22Rv1 (cell line): ENCODE measurements around the gene ADIRF.

Source experiments
- ZFX ChIP-seq: fragments of 450-650 bp; IDR thresholded peaks from 2 replicates; pipeline ENCODE4 v1.6.1; 2017; ENCODE audit warnings: antibody characterized with exemption, borderline replicate concordance
- TF ChIP-seq, protein P1 (sequence below): fragments of 450-650 bp; IDR thresholded peaks from 2 replicates; pipeline ENCODE4 v1.5.1; 2017; ENCODE audit warnings: mild to moderate bottlenecking

DNA sequence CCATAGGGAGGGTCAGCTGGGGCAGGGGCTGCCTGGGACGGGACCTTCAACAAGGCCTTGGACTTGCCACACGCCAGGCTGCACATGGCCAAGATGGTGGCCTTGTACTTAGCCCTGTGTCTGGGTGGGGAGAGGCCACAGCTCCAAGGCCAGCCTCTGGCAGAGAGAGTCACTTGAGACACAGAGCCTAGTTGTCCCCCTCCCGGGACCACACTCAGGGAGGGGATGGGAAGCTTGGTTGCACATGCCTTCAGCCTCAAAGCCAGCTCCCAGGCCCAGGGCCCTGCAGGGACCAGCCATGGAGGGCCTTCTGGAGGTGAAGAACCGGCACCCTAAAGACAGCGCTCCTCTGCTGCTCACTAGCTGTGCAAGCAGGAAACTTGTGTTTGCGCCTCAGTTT is 27.6 kb upstream of the ADIRF start:
- TF ChIP-seq, protein P1, sequence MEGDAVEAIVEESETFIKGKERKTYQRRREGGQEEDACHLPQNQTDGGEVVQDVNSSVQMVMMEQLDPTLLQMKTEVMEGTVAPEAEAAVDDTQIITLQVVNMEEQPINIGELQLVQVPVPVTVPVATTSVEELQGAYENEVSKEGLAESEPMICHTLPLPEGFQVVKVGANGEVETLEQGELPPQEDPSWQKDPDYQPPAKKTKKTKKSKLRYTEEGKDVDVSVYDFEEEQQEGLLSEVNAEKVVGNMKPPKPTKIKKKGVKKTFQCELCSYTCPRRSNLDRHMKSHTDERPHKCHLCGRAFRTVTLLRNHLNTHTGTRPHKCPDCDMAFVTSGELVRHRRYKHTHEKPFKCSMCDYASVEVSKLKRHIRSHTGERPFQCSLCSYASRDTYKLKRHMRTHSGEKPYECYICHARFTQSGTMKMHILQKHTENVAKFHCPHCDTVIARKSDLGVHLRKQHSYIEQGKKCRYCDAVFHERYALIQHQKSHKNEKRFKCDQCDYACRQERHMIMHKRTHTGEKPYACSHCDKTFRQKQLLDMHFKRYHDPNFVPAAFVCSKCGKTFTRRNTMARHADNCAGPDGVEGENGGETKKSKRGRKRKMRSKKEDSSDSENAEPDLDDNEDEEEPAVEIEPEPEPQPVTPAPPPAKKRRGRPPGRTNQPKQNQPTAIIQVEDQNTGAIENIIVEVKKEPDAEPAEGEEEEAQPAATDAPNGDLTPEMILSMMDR: no peak
- no peak for TF ChIP-seq ZFX
